Astrocyte (in vitro differentiated cells and primary cell): ENCODE measurements around the gene SDR42E1. TPM values are rescaled to one million over a fixed set of nuclear protein-coding genes. Genes with fewer than 3 reads are reported as not detected.

ENCODE experiments used
- DNase-seq: peaks from one replicate; pipeline ENCODE4 v3.0.0-alpha.2; 2010; ENCODE audit warnings: low read depth
- FAIRE-seq: peaks from 2 replicates; lab custom pipeline; 2011; peaks lifted over from hg19 to GRCh38; lab: Jason Lieb, UNC
- H2AFZ ChIP-seq: 2 replicates; pipeline ENCODE4 v1.6.0; 2012; ENCODE audit warnings: low read depth, low read length, inconsistent platforms
- H3K27ac ChIP-seq: 2 replicates; pipeline ENCODE4 v1.5.1; 2011; ENCODE audit warnings: low read depth, low read length, inconsistent platforms
- H3K27me3 ChIP-seq: 2 replicates; pipeline ENCODE4 v1.6.0; 2011; ENCODE audit warnings: low read length, inconsistent platforms; ENCODE audit not compliant: insufficient read depth
- H3K36me3 ChIP-seq: 2 replicates; pipeline ENCODE4 v1.5.1; 2011; ENCODE audit warnings: low read length, inconsistent platforms; ENCODE audit not compliant: insufficient read depth
- H3K4me1 ChIP-seq: 2 replicates; pipeline ENCODE4 v1.5.1; 2011; ENCODE audit warnings: low read length, inconsistent platforms; ENCODE audit not compliant: insufficient read depth
- H3K4me2 ChIP-seq: 2 replicates; pipeline ENCODE4 v1.6.0; 2012; ENCODE audit warnings: low read length, inconsistent platforms
- H3K4me3 ChIP-seq: 2 replicates; pipeline ENCODE4 v1.5.1; 2011; ENCODE audit warnings: low read depth, mild to moderate bottlenecking, low read length, inconsistent platforms; ENCODE audit not compliant: insufficient read depth
- H3K79me2 ChIP-seq: 2 replicates; pipeline ENCODE4 v1.6.0; 2012; ENCODE audit warnings: mild to moderate bottlenecking, low read length, inconsistent platforms; ENCODE audit not compliant: insufficient read depth
- H3K9ac ChIP-seq: 2 replicates; pipeline ENCODE4 v1.6.0; 2012; ENCODE audit warnings: mild to moderate bottlenecking, low read length, inconsistent platforms
- H3K9me3 ChIP-seq: 2 replicates; pipeline ENCODE4 v1.5.1; 2012; ENCODE audit warnings: low read depth, mild to moderate bottlenecking, low read length, inconsistent platforms; ENCODE audit not compliant: insufficient read depth
- H4K20me1 ChIP-seq: 2 replicates; pipeline ENCODE4 v1.6.0; 2012; ENCODE audit warnings: low read length, inconsistent platforms; ENCODE audit not compliant: insufficient read depth
- H3K27ac Mint-ChIP-seq: one replicate; pipeline ENCODE4 v1.8.0; 2021; ENCODE audit warnings: mild to moderate bottlenecking, mixed read lengths; ENCODE audit not compliant: unreplicated experiment
- H3K27me3 Mint-ChIP-seq: one replicate; pipeline ENCODE4 v1.8.0; 2021; ENCODE audit warnings: low read depth, mixed read lengths; ENCODE audit not compliant: unreplicated experiment
- H3K36me3 Mint-ChIP-seq: one replicate; pipeline ENCODE4 v1.8.0; 2021; ENCODE audit warnings: low read depth, mixed read lengths; ENCODE audit not compliant: unreplicated experiment
- H3K4me1 Mint-ChIP-seq: one replicate; pipeline ENCODE4 v1.8.0; 2021; ENCODE audit warnings: low read depth, mixed read lengths; ENCODE audit not compliant: unreplicated experiment
- H3K4me3 Mint-ChIP-seq: one replicate; pipeline ENCODE4 v1.8.0; 2021; ENCODE audit warnings: mild to moderate bottlenecking, moderate library complexity, mixed read lengths; ENCODE audit not compliant: unreplicated experiment
- H3K9me3 Mint-ChIP-seq: one replicate; pipeline ENCODE4 v1.8.0; 2021; ENCODE audit warnings: mild to moderate bottlenecking, mixed read lengths; ENCODE audit not compliant: unreplicated experiment
- CTCF ChIP-seq: IDR thresholded peaks from 2 replicates; pipeline ENCODE4 v1.5.1; 2011; ENCODE audit warnings: low read depth, mild to moderate bottlenecking, inconsistent platforms, low read length, moderate library complexity; ENCODE audit not compliant: insufficient read depth
- EZH2 ChIP-seq: IDR thresholded peaks from 2 replicates; pipeline ENCODE4 v1.6.1; 2012; ENCODE audit warnings: mild to moderate bottlenecking, low read length, inconsistent platforms; ENCODE audit not compliant: insufficient read depth
- total RNA-seq: library from RNA; stranded (reverse); gene quantifications from 2 replicates; pipeline ENCODE4 v1.2.1, GENCODE V29; 2021

The SDR42E1 gene
- total RNA-seq, 1 donor from 2014 or later: not detected

- Histone ChIP-seq H3K4me3 (no peak overlapping the region), H3K79me2 (no peaks in the 10 kb centered on the region), H3K4me2 (no peak overlapping the region), H3K9ac (no peak overlapping the region), H3K27me3 (peaks cover 2% of the 10 kb centered on the region), H2AFZ (no peak overlapping the region), H3K27ac (no peak overlapping the region), H3K4me1 (peaks cover 10% of the 10 kb centered on the region), H3K36me3 (no peaks in the 10 kb centered on the region), H3K9me3 (no peaks in the 10 kb centered on the region), H4K20me1 (no peaks in the 10 kb centered on the region)
- Mint-ChIP-seq H3K4me3 (no peak overlapping the region), H3K27me3 (peaks cover 21% of the 10 kb centered on the region), H3K36me3 (no peaks in the 10 kb centered on the region), H3K9me3 (peaks cover 3% of the 10 kb centered on the region), H3K4me1 (peaks cover 9% of the 10 kb centered on the region), H3K27ac (no peak overlapping the region)
- DNase-seq: no peak
- TF ChIP-seq CTCF: no peak
- no peak for TF ChIP-seq EZH2
- no peak for FAIRE-seq
Observed at GRCh38 chr16:82037666-82038065, 26.4 kb upstream of the SDR42E1 start.

GRCh38 chr16:82037251-82037650 lies 26.0 kb upstream of the SDR42E1 start:
- H3K4me3 ChIP-seq: no peak overlapping the region
- no peak for TF ChIP-seq CTCF
- TF ChIP-seq EZH2: no peak
- no peak overlapping the region for H3K4me3 Mint-ChIP-seq
- H3K27me3 Mint-ChIP-seq: peaks cover 21% of the 10 kb centered on the region
- no peak overlapping the region for H2AFZ ChIP-seq
- H3K36me3 Mint-ChIP-seq: no peaks in the 10 kb centered on the region
- H3K4me2 ChIP-seq: peak overlapping the region; percentile 56
- no peaks in the 10 kb centered on the region for H4K20me1 ChIP-seq
- FAIRE-seq (no peak), DNase-seq (peak; percentile 21)
- no peak overlapping the region for H3K9ac ChIP-seq
- no peak overlapping the region for H3K27ac Mint-ChIP-seq
- no peaks in the 10 kb centered on the region for H3K36me3 ChIP-seq
- no peaks in the 10 kb centered on the region for H3K79me2 ChIP-seq
- no peaks in the 10 kb centered on the region for H3K9me3 ChIP-seq
- H3K9me3 Mint-ChIP-seq: peaks cover 3% of the 10 kb centered on the region
- H3K4me1 Mint-ChIP-seq: peaks cover 9% of the 10 kb centered on the region
- no peak overlapping the region for H3K27ac ChIP-seq
- H3K27me3 ChIP-seq: peaks cover 2% of the 10 kb centered on the region
- H3K4me1 ChIP-seq: peaks cover 10% of the 10 kb centered on the region

GRCh38 chr16:82034981-82035612 lies 23.8 kb upstream of the SDR42E1 start, which contains the start of gene HSD17B2:
Gene HSD17B2, plus strand, starts transcription at chr16:82035253. Its CDS starts 172 bp downstream, at chr16:82035425.
- H3K4me1 ChIP-seq: peaks cover 14% of the 10 kb centered on the region
- DNase-seq: peak; percentile 34
- TF ChIP-seq CTCF (no peak), EZH2 (no peak)
- Mint-ChIP-seq H3K36me3 (no peaks in the 10 kb centered on the region), H3K4me3 (no peak within 1 kb of the TSS), H3K27ac (no peak within 1 kb of the TSS), H3K27me3 (peaks cover 19% of the 10 kb centered on the region), H3K9me3 (peaks cover 2% of the 10 kb centered on the region), H3K4me1 (peaks cover 9% of the 10 kb centered on the region)
- H3K79me2 ChIP-seq: no peaks in the 10 kb centered on the region
- H3K4me2 ChIP-seq: peak within 1 kb of the TSS; percentile 70
- H3K4me3 ChIP-seq: peak within 1 kb of the TSS; percentile 16
- H4K20me1 ChIP-seq: no peaks in the 10 kb centered on the region
- H3K9me3 ChIP-seq: no peaks in the 10 kb centered on the region
- H3K9ac ChIP-seq: peak within 1 kb of the TSS; percentile 39
- no peak within 1 kb of the TSS for H3K27ac ChIP-seq
- no peak for FAIRE-seq
- H2AFZ ChIP-seq: no peak within 1 kb of the TSS
- peaks cover 2% of the 10 kb centered on the region for H3K27me3 ChIP-seq
- no peaks in the 10 kb centered on the region for H3K36me3 ChIP-seq
